Testis (tissue), 3 donors: Measurements from ENCODE around the gene PHLDA3. TPM values are rescaled to one million over a fixed set of nuclear protein-coding genes. Genes with fewer than 3 reads are reported as not detected.
A peak's percentile ranks its signal among the peaks of the same experiment; 100 is the strongest.

Experiments used
- DNase-seq: peaks from one replicate; pipeline ENCODE4 v3.0.0-alpha.2; 2019
- H3K27ac ChIP-seq, 2 donors: fragments of 200-600 bp; sonication (generic); one replicate each; pipeline ENCODE4 v1.5.1; 2019
- H3K27me3 ChIP-seq: fragments of 200-600 bp; sonication (generic); one replicate; pipeline ENCODE4 v1.5.1; 2019
- H3K36me3 ChIP-seq: fragments of 200-600 bp; sonication (generic); one replicate; pipeline ENCODE4 v1.5.1; 2017; ENCODE audit warnings: low read depth; ENCODE audit errors: missing control alignments
- H3K4me1 ChIP-seq: fragments of 200-600 bp; sonication (generic); one replicate; pipeline ENCODE4 v1.5.1; 2019
- H3K4me3 ChIP-seq, 2 donors: fragments of 200-600 bp; sonication (generic); one replicate each; pipeline ENCODE4 v1.5.1; 2017 to 2019
- H3K9me3 ChIP-seq: fragments of 200-600 bp; sonication (generic); one replicate; pipeline ENCODE4 v1.5.1; 2017
- POLR2A ChIP-seq: fragments of 450-650 bp; IDR thresholded peaks from one replicate; pipeline ENCODE4 v1.6.1; 2017; ENCODE audit warnings: antibody characterized with exemption, mild to moderate bottlenecking, moderate library complexity
- WGBS, 2 donors: methylation state at CpG; one replicate each; pipeline ENCODE4 v1.1.5; 2018; 5-methylcytosine and 5-hydroxymethylcytosine counted together
- intact Hi-C: fragments of 100-400 bp; cut with DNase I; formaldehyde crosslinking; loops from one replicate; pipeline ENCODE4 v1.15.1; 2023; ENCODE audit warnings: low total_unique reads
- polyA plus RNA-seq: library from polyadenylated mRNA; stranded (reverse); fragments of 350-450 nt; fragmentation: Illumina TruSeq; extraction: RNeasy Lipid Tissue Mini Kit (QIAGEN cat#74804); gene quantifications from one replicate; pipeline ENCODE4 v1.2.3, GENCODE V29; 2014; ENCODE audit warnings: low read depth, low replicate concordance; ENCODE audit not compliant: insufficient read depth
- total RNA-seq, 2 donors: library from RNA; depleted of rRNA; stranded (reverse); fragments of >200 nt; gene quantifications; one replicate each; pipeline ENCODE4 v1.2.3, GENCODE V29; 2016
- TF ChIP-seq, protein P1 (sequence below), 3 experiments: fragments of 450-650 bp in 2 of 3; fragments of 200-600 bp in 1 of 3; sonication (generic) in 1 of 3; IDR thresholded peaks; one replicate each; pipeline ENCODE4 v1.5.1; 2016 to 2019; ENCODE audit warnings: antibody characterized with exemption in 3 of 3, mild to moderate bottlenecking in 2 of 3, moderate library complexity in 1 of 3

Gene PHLDA3
- total and polyA plus RNA-seq, 3 donors from 2014 or later, result 22.7 to 24.0 (median 23.1) TPM

GRCh38 chr1:201504179-201504631 lies 35.2 kb upstream of the PHLDA3 start:
- TF ChIP-seq, protein P1, sequence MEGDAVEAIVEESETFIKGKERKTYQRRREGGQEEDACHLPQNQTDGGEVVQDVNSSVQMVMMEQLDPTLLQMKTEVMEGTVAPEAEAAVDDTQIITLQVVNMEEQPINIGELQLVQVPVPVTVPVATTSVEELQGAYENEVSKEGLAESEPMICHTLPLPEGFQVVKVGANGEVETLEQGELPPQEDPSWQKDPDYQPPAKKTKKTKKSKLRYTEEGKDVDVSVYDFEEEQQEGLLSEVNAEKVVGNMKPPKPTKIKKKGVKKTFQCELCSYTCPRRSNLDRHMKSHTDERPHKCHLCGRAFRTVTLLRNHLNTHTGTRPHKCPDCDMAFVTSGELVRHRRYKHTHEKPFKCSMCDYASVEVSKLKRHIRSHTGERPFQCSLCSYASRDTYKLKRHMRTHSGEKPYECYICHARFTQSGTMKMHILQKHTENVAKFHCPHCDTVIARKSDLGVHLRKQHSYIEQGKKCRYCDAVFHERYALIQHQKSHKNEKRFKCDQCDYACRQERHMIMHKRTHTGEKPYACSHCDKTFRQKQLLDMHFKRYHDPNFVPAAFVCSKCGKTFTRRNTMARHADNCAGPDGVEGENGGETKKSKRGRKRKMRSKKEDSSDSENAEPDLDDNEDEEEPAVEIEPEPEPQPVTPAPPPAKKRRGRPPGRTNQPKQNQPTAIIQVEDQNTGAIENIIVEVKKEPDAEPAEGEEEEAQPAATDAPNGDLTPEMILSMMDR (IDR thresholded peaks at IDR 0.05), result no peak
- no peak for TF ChIP-seq POLR2A

GRCh38 chr1:201503397-201504176 lies 34.6 kb upstream of the PHLDA3 start:
- H3K4me3 ChIP-seq, result no peak overlapping the region
- peak; percentile 61 for DNase-seq
- TF ChIP-seq POLR2A, result no peak
- TF ChIP-seq, protein P1 (IDR thresholded peaks at IDR 0.05), result no peak
- H3K9me3 ChIP-seq, result no peaks in the 10 kb centered on the region
- peak overlapping the region; percentile 44 to 92 for H3K27ac ChIP-seq
- 41 to 47% methylated on average over 13 of the region's 13 CpGs for WGBS, 2 donors
- peaks cover 42% of the 10 kb centered on the region for H3K4me1 ChIP-seq
- no peaks in the 10 kb centered on the region for H3K27me3 ChIP-seq
- intact Hi-C loops, result no loop called here
- H3K36me3 ChIP-seq, result no peaks in the 10 kb centered on the region

More at GRCh38 chr1:201504179-201504631, 35.2 kb upstream of the PHLDA3 start:
- H3K27ac ChIP-seq, result peak overlapping the region; percentile 44 to 92
- intact Hi-C loops, result no loop called here
- no peak for DNase-seq
- peaks cover 42% of the 10 kb centered on the region for H3K4me1 ChIP-seq
- no peak overlapping the region for H3K4me3 ChIP-seq
- H3K27me3 ChIP-seq, result no peaks in the 10 kb centered on the region
- WGBS, 2 donors, result 57 to 62% methylated on average over 3 of the region's 3 CpGs
- no peaks in the 10 kb centered on the region for H3K9me3 ChIP-seq
- H3K36me3 ChIP-seq, result no peaks in the 10 kb centered on the region

GRCh38 chr1:201502511-201502857 lies 33.5 kb upstream of the PHLDA3 start:
- no peak overlapping the region for H3K4me3 ChIP-seq

DNA sequence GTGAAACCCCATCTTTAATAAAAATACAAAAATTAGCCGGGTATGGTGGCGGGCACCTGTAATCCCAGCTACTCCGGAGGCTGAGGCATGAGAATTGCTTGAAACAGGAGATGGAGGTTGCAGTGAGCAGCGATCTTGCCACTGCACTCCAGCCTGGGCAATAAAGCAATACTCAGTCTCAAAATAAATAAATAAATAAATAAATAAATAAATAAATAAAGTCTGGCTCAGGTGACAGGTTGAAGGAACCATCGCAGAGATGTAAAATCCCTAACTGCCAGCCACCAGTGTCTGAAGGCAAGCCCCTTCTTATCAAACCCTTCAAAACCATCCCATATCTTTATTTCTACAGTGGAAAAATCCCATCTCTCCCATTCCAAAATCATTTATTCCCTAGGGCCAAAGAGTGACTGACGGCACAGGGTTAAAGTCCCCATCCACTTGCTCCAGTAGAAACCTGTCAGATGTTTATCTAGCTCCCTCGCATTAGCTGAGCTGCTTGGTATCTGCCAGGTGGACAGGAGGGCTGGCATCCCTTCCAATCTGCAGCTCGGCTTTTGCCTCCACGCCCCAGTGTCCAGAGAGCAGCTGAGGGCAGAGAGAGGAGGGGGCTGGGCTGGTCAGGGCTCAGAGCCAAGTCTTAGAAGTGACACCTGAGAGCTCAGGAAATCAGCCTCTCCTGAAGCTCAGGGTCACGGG lies 33.0 kb upstream of the PHLDA3 start:
- peaks cover 33% of the 10 kb centered on the region for H3K4me1 ChIP-seq
- DNase-seq, result no peak
- no peak for TF ChIP-seq POLR2A
- no peaks in the 10 kb centered on the region for H3K9me3 ChIP-seq
- H3K27me3 ChIP-seq, result no peaks in the 10 kb centered on the region
- peak overlapping the region; percentile 39 to 92 for H3K27ac ChIP-seq
- intact Hi-C loops, result no loop called here
- H3K36me3 ChIP-seq, result no peaks in the 10 kb centered on the region
- 78 to 83% methylated on average over 6 to 10 of the region's 10 CpGs for WGBS, 2 donors
- H3K4me3 ChIP-seq, result no peak overlapping the region

More at GRCh38 chr1:201502511-201502857, 33.5 kb upstream of the PHLDA3 start:
- H3K4me1 ChIP-seq, result peaks cover 37% of the 10 kb centered on the region
- DNase-seq, result no peak
- intact Hi-C loops, result no loop called here
- no peaks in the 10 kb centered on the region for H3K9me3 ChIP-seq
- no peak for TF ChIP-seq POLR2A
- TF ChIP-seq, protein P1 (IDR thresholded peaks at IDR 0.05), result no peak
- no peaks in the 10 kb centered on the region for H3K27me3 ChIP-seq
- peak overlapping the region; percentile 39 to 92 for H3K27ac ChIP-seq
- no peaks in the 10 kb centered on the region for H3K36me3 ChIP-seq
- 85 to 88% methylated on average over 3 of the region's 3 CpGs for WGBS, 2 donors

GRCh38 chr1:201501144-201501543 lies 32.2 kb upstream of the PHLDA3 start:
- DNase-seq, result no peak

More at GRCh38 chr1:201501144-201501543, 32.2 kb upstream of the PHLDA3 start:
- WGBS, 2 donors, result 73 to 74% methylated on average over 7 to 8 of the region's 8 CpGs
- H3K4me3 ChIP-seq, result no peak overlapping the region
- peak overlapping the region; percentile 72 to 78 for H3K27ac ChIP-seq
- H3K9me3 ChIP-seq, result no peaks in the 10 kb centered on the region
- H3K36me3 ChIP-seq, result no peaks in the 10 kb centered on the region
- TF ChIP-seq POLR2A, result no peak
- TF ChIP-seq, protein P1 (IDR thresholded peaks at IDR 0.05), result no peak
- no peaks in the 10 kb centered on the region for H3K27me3 ChIP-seq
- intact Hi-C loops, result no loop called here
- H3K4me1 ChIP-seq, result peaks cover 33% of the 10 kb centered on the region
